GM12891 (cell line): Measurements from ENCODE around the gene MAMDC2.

Source experiments
- POLR2A ChIP-seq: IDR thresholded peaks from 2 replicates; pipeline ENCODE4 v1.6.1; 2011; ENCODE audit warnings: low read depth, low read length, control low read depth
- POLR2AphosphoS5 ChIP-seq: IDR thresholded peaks from 2 replicates; pipeline ENCODE4 v1.6.1; 2011; ENCODE audit warnings: low read depth, low read length, control low read depth
- POU2F2 ChIP-seq: IDR thresholded peaks from 2 replicates; pipeline ENCODE4 v1.6.1; 2011; ENCODE audit warnings: low read depth, mild to moderate bottlenecking, control low read depth, low read length, moderate library complexity
- SPI1 ChIP-seq: IDR thresholded peaks from 2 replicates; pipeline ENCODE4 v1.6.1; 2011; ENCODE audit warnings: low read depth, low read length, control low read depth
- TAF1 ChIP-seq: IDR thresholded peaks from 2 replicates; pipeline ENCODE4 v1.6.1; 2011; ENCODE audit warnings: low read depth, low read length, control low read depth

- TF ChIP-seq POLR2A (no peak), SPI1 (no peak), POLR2AphosphoS5 (no peak), POU2F2 (no peak), TAF1 (no peak)
Measured at GRCh38 chr9:70011366-70011765, 32.3 kb upstream of the MAMDC2 start.
